HEK293 (cell line): ENCODE data around the gene KIF19.

ENCODE experiments used
- CTCF ChIA-PET: fragments of 350-600 bp; formaldehyde crosslinking; extraction: SDS; loops from one replicate; lab custom pipeline; 2021; ENCODE audit warnings: antibody characterized with exemption; lab: Yijun Ruan, JAX
- POLR2A ChIA-PET: fragments of 300-600 bp; formaldehyde crosslinking; extraction: SDS; loops from one replicate; lab custom pipeline; 2020; ENCODE audit warnings: antibody characterized with exemption, inconsistent platforms; lab: Yijun Ruan, JAX
- H3K27ac ChIP-seq: fragments of 200-500 bp; sonication (Bioruptor generic); 2 replicates; pipeline ENCODE4 v1.5.1; 2014; ENCODE audit warnings: low read depth, low read length, control low read depth, inconsistent platforms; ENCODE audit errors: extremely low read depth
- H3K36me3 ChIP-seq, 2 experiments: fragments of 200-500 bp in 1 of 2; sonication (Bioruptor generic) in 1 of 2; 1 replicate in 1 of 2; 2 replicates in 1 of 2; pipeline ENCODE4 v1.5.1; 2014 to 2017; ENCODE audit warnings: inconsistent platforms in 2 of 2, low read length in 2 of 2; ENCODE audit not compliant: control insufficient read depth in 2 of 2, insufficient read depth in 1 of 2
- H3K4me1 ChIP-seq: fragments of 200-500 bp; sonication (Bioruptor generic); 2 replicates; pipeline ENCODE4 v1.5.1; 2014; ENCODE audit warnings: mild to moderate bottlenecking, low read length, inconsistent platforms; ENCODE audit not compliant: control insufficient read depth, insufficient read depth
- H3K4me3 ChIP-seq: 2 replicates; pipeline ENCODE4 v1.5.1; 2011; ENCODE audit warnings: low read depth, mild to moderate bottlenecking, control low read depth, low read length, moderate library complexity
- H3K9me3 ChIP-seq: fragments of 200-500 bp; sonication (Bioruptor generic); 2 replicates; pipeline ENCODE4 v1.5.1; 2014; ENCODE audit warnings: low read depth, low read length, inconsistent platforms; ENCODE audit not compliant: control insufficient read depth, insufficient read depth
- BCL11A ChIP-seq: fragments of 450-650 bp; formaldehyde crosslinking; IDR thresholded peaks from 2 replicates; pipeline ENCODE4 v1.5.1; 2016; ENCODE audit warnings: low read depth, missing biosample characterization, missing genetic modification characterization
- CTCF ChIP-seq: fragments of 450-650 bp; formaldehyde crosslinking; IDR thresholded peaks from 2 replicates; pipeline ENCODE4 v1.5.1; 2016; ENCODE audit warnings: missing biosample characterization, missing genetic modification characterization
- GLIS2 ChIP-seq: fragments of 450-650 bp; formaldehyde crosslinking; IDR thresholded peaks from 2 replicates; pipeline ENCODE4 v1.5.1; 2016; ENCODE audit warnings: missing biosample characterization, missing genetic modification characterization
- KLF10 ChIP-seq: fragments of 450-650 bp; IDR thresholded peaks from 2 replicates; pipeline ENCODE4 v1.5.1; 2018; ENCODE audit warnings: missing biosample characterization, mild to moderate bottlenecking, missing genetic modification characterization
- REST ChIP-seq: fragments of 450-650 bp; formaldehyde crosslinking; IDR thresholded peaks from 2 replicates; pipeline ENCODE4 v1.5.1; 2016; ENCODE audit warnings: missing biosample characterization, missing genetic modification characterization
- ZFP69B ChIP-seq: fragments of 450-650 bp; formaldehyde crosslinking; IDR thresholded peaks from 2 replicates; pipeline ENCODE4 v1.5.1; 2016; ENCODE audit warnings: missing biosample characterization, missing genetic modification characterization
- ZNF16 ChIP-seq: fragments of 450-650 bp; formaldehyde crosslinking; IDR thresholded peaks from 2 replicates; pipeline ENCODE4 v1.5.1; 2016; ENCODE audit warnings: low read depth, missing biosample characterization, missing genetic modification characterization
- ZNF184 ChIP-seq: fragments of 450-650 bp; IDR thresholded peaks from 2 replicates; pipeline ENCODE4 v1.5.1; 2018; ENCODE audit warnings: missing biosample characterization, mild to moderate bottlenecking, missing genetic modification characterization
- ZNF211 ChIP-seq: fragments of 450-650 bp; formaldehyde crosslinking; IDR thresholded peaks from 2 replicates; pipeline ENCODE4 v1.5.1; 2016; ENCODE audit warnings: low read depth, missing biosample characterization, missing genetic modification characterization
- ZNF214 ChIP-seq: fragments of 450-650 bp; formaldehyde crosslinking; IDR thresholded peaks from 2 replicates; pipeline ENCODE4 v1.5.1; 2017; ENCODE audit warnings: missing biosample characterization, mild to moderate bottlenecking, missing genetic modification characterization, borderline replicate concordance
- ZNF221 ChIP-seq: fragments of 450-650 bp; formaldehyde crosslinking; IDR thresholded peaks from 2 replicates; pipeline ENCODE4 v1.5.1; 2017; ENCODE audit warnings: missing biosample characterization, missing genetic modification characterization, borderline replicate concordance
- ZNF239 ChIP-seq: fragments of 450-650 bp; formaldehyde crosslinking; IDR thresholded peaks from 2 replicates; pipeline ENCODE4 v1.5.1; 2016; ENCODE audit warnings: missing biosample characterization, missing genetic modification characterization
- ZNF37A ChIP-seq: fragments of 450-650 bp; IDR thresholded peaks from 2 replicates; pipeline ENCODE4 v1.5.1; 2018; ENCODE audit warnings: missing biosample characterization, missing genetic modification characterization
- ZNF391 ChIP-seq: fragments of 450-650 bp; formaldehyde crosslinking; IDR thresholded peaks from 2 replicates; pipeline ENCODE4 v1.5.1; 2016; ENCODE audit warnings: low read depth, missing biosample characterization, missing genetic modification characterization, borderline replicate concordance
- ZNF416 ChIP-seq: fragments of 450-650 bp; formaldehyde crosslinking; IDR thresholded peaks from 2 replicates; pipeline ENCODE4 v1.5.1; 2016; ENCODE audit warnings: missing biosample characterization, missing genetic modification characterization
- ZNF513 ChIP-seq: fragments of 450-650 bp; IDR thresholded peaks from 2 replicates; pipeline ENCODE4 v1.5.1; 2018; ENCODE audit warnings: missing biosample characterization, missing genetic modification characterization
- ZNF596 ChIP-seq: fragments of 450-650 bp; IDR thresholded peaks from 2 replicates; pipeline ENCODE4 v1.5.0; 2018; ENCODE audit warnings: missing biosample characterization, mild to moderate bottlenecking, missing genetic modification characterization, moderate library complexity
- ZNF600 ChIP-seq: fragments of 450-650 bp; formaldehyde crosslinking; IDR thresholded peaks from 2 replicates; pipeline ENCODE4 v1.5.1; 2016; ENCODE audit warnings: missing biosample characterization, missing genetic modification characterization
- ZNF626 ChIP-seq: fragments of 450-650 bp; sonication (Bioruptor Pico); formaldehyde crosslinking; IDR thresholded peaks from 2 replicates; pipeline ENCODE4 v1.5.1; 2018; ENCODE audit warnings: missing biosample characterization, missing genetic modification characterization, inconsistent platforms
- ZNF654 ChIP-seq: fragments of 450-650 bp; formaldehyde crosslinking; IDR thresholded peaks from 2 replicates; pipeline ENCODE4 v1.5.1; 2016; ENCODE audit warnings: low read depth, missing biosample characterization, missing genetic modification characterization
- ZNF658 ChIP-seq: fragments of 450-650 bp; formaldehyde crosslinking; IDR thresholded peaks from 2 replicates; pipeline ENCODE4; 2016; ENCODE audit warnings: missing biosample characterization, missing genetic modification characterization
- ZNF660 ChIP-seq: fragments of 450-650 bp; IDR thresholded peaks from 2 replicates; pipeline ENCODE4 v1.5.1; 2018; ENCODE audit warnings: missing biosample characterization, mild to moderate bottlenecking, missing genetic modification characterization
- ZNF785 ChIP-seq: fragments of 450-650 bp; formaldehyde crosslinking; IDR thresholded peaks from 2 replicates; pipeline ENCODE4 v1.5.1; 2016; ENCODE audit warnings: missing biosample characterization, missing genetic modification characterization

KIF19 gene

GRCh38 chr17:74361230-74362068 is 35.4 kb downstream of the KIF19 start, which contains the start of gene BTBD17 (continued):
- TF ChIP-seq ZNF221 (tag by site-specific recombination) (no peak), ZNF239 (tag by site-specific recombination) (no peak), GLIS2 (tag by site-specific recombination) (no peak), ZNF785 (tag by site-specific recombination) (no peak), ZNF654 (peak; percentile 36), CTCF (tag by site-specific recombination) (peak; percentile 79), ZNF211 (tag by site-specific recombination) (no peak), ZNF391 (tag by site-specific recombination) (no peak), ZNF16 (tag by site-specific recombination) (no peak), ZNF416 (tag by site-specific recombination) (no peak), ZNF214 (no peak), ZNF600 (no peak)

- Histone ChIP-seq H3K36me3 (no peaks in the 10 kb centered on the region), H3K4me3 (no peak overlapping the region), H3K9me3 (no peaks in the 10 kb centered on the region), H3K27ac (no peak overlapping the region), H3K4me1 (no peaks in the 10 kb centered on the region)
- POLR2A ChIA-PET, result interaction anchor here (1.0 to 1.4 kb wide), 3 partner anchors 17 to 159 kb away, joined by 3 to 5 read pairs (median 5); partner anchors contain the start of gene RPL38
- no peak for TF ChIP-seq ZFP69B (tag by site-specific recombination)
- TF ChIP-seq ZNF513, result no peak
- TF ChIP-seq KLF10, result no peak
- TF ChIP-seq ZNF660, result no peak
- no peak for TF ChIP-seq BCL11A
- no peak for TF ChIP-seq ZNF37A (tag by site-specific recombination)
- no peak for TF ChIP-seq ZNF626
- no peak for TF ChIP-seq ZNF596 (tag by site-specific recombination)
- TF ChIP-seq REST (tag by site-specific recombination), result no peak
- no peak for TF ChIP-seq ZNF184 (tag by site-specific recombination)
- no peak for TF ChIP-seq ZNF658 (tag by site-specific recombination)
- CTCF ChIA-PET, result interaction anchor here (1.1 to 7.0 kb wide), 11 partner anchors 10 to 163 kb away, joined by 3 to 104 read pairs (median 7); no protein-coding TSS in a partner anchor
Measured at GRCh38 chr17:74362069-74362405, 36.0 kb downstream of the KIF19 start.
